NCI-H69 (cell line): ENCODE measurements around the gene HOOK2.
"Not testable (repeated sequence)": the region's sequence is repeated elsewhere in the genome, so short reads cannot be mapped to it uniquely, and the experiment has no call there.

Source experiments
- DNase-seq: peaks from one replicate; lab custom pipeline; 2025; lab: John Stamatoyannopoulos, UW

Gene HOOK2

GRCh38 chr19:12720851-12721655 is 54.3 kb downstream of the HOOK2 start:
- DNase-seq: no peak

GRCh38 chr19:12720296-12720695 is 55.1 kb downstream of the HOOK2 start:
- DNase-seq: no peak

GRCh38 chr19:12715929-12716328 is 59.4 kb downstream of the HOOK2 start:
- DNase-seq: no peak

- DNase-seq: no peak
Observed at GRCh38 chr19:12715102-12715501, 60.2 kb downstream of the HOOK2 start.

GRCh38 chr19:12713304-12713703 is 62.0 kb downstream of the HOOK2 start:
- not testable (repeated sequence) for DNase-seq
